Measurements from ENCODE around the gene GPR17. TPM values are rescaled to one million over a fixed set of nuclear protein-coding genes. Genes with fewer than 3 reads are reported as not detected.

The GPR17 gene
- total and polyA plus RNA-seq, 2 experiments from 2014 or later = not detected

- TF ChIP-seq, protein P1, sequence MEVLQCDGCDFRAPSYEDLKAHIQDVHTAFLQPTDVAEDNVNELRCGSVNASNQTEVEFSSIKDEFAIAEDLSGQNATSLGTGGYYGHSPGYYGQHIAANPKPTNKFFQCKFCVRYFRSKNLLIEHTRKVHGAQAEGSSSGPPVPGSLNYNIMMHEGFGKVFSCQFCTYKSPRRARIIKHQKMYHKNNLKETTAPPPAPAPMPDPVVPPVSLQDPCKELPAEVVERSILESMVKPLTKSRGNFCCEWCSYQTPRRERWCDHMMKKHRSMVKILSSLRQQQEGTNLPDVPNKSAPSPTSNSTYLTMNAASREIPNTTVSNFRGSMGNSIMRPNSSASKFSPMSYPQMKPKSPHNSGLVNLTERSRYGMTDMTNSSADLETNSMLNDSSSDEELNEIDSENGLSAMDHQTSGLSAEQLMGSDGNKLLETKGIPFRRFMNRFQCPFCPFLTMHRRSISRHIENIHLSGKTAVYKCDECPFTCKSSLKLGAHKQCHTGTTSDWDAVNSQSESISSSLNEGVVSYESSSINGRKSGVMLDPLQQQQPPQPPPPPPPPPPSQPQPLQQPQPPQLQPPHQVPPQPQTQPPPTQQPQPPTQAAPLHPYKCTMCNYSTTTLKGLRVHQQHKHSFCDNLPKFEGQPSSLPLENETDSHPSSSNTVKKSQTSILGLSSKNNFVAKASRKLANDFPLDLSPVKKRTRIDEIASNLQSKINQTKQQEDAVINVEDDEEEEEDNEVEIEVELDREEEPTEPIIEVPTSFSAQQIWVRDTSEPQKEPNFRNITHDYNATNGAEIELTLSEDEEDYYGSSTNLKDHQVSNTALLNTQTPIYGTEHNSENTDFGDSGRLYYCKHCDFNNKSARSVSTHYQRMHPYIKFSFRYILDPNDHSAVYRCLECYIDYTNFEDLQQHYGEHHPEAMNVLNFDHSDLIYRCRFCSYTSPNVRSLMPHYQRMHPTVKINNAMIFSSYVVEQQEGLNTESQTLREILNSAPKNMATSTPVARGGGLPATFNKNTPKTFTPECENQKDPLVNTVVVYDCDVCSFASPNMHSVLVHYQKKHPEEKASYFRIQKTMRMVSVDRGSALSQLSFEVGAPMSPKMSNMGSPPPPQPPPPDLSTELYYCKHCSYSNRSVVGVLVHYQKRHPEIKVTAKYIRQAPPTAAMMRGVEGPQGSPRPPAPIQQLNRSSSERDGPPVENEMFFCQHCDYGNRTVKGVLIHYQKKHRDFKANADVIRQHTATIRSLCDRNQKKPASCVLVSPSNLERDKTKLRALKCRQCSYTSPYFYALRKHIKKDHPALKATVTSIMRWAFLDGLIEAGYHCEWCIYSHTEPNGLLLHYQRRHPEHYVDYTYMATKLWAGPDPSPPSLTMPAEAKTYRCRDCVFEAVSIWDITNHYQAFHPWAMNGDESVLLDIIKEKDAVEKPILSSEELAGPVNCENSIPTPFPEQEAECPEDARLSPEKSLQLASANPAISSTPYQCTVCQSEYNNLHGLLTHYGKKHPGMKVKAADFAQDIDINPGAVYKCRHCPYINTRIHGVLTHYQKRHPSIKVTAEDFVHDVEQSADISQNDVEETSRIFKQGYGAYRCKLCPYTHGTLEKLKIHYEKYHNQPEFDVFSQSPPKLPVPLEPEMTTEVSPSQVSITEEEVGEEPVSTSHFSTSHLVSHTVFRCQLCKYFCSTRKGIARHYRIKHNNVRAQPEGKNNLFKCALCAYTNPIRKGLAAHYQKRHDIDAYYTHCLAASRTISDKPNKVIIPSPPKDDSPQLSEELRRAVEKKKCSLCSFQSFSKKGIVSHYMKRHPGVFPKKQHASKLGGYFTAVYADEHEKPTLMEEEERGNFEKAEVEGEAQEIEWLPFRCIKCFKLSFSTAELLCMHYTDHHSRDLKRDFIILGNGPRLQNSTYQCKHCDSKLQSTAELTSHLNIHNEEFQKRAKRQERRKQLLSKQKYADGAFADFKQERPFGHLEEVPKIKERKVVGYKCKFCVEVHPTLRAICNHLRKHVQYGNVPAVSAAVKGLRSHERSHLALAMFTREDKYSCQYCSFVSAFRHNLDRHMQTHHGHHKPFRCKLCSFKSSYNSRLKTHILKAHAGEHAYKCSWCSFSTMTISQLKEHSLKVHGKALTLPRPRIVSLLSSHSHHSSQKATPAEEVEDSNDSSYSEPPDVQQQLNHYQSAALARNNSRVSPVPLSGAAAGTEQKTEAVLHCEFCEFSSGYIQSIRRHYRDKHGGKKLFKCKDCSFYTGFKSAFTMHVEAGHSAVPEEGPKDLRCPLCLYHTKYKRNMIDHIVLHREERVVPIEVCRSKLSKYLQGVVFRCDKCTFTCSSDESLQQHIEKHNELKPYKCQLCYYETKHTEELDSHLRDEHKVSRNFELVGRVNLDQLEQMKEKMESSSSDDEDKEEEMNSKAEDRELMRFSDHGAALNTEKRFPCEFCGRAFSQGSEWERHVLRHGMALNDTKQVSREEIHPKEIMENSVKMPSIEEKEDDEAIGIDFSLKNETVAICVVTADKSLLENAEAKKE (CRISPR knock-in tag; IDR thresholded peaks at IDR 0.05) = no peak
- TF ChIP-seq POLR2AphosphoS5 (IDR thresholded peaks at IDR 0.05; ENCODE audit: low read depth) (no peak), EZH2 (IDR thresholded peaks at IDR 0.05; ENCODE audit: low read depth, unreplicated experiment) (no peak), STAT1 (IDR thresholded peaks at IDR 0.05; ENCODE audit: unreplicated experiment) (no peak)
Observed at GRCh38 chr2:127609031-127609751, 36.8 kb upstream of the GPR17 start (continued).

DNA sequence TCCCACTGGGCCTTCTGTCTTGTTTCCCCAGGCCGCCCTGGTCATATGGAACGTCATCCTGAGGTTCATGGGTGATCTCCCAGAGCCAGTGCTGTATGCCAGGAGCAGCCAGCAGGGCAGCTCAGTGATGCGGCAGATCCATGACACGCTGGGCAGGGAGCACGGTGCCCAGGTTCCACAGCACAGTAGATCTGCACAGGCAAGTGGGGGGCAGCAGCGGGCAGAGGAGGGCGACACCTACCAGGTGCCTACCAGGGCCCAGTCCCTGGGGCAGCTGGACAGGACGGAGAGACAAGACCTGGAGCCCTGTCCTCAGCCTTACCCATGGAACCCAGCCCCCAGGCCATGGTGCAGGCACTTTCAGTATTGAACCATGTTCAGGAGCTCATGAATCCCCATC, 36.1 kb upstream of the GPR17 start:
- Histone ChIP-seq H2AFZ (no peak overlapping the region), H3K36me3 (ENCODE audit: insufficient read depth) (no peaks in the 10 kb centered on the region), H3K4me3 (no peak overlapping the region), H3K4me2 (no peak overlapping the region), H3K79me2 (replicated peaks; ENCODE audit: insufficient read depth) (no peaks in the 10 kb centered on the region), H3K9me2 (ENCODE audit: insufficient read depth) (peaks cover 3% of the 10 kb centered on the region; the same call in 1 of the 2 replicates), H4K20me1 (replicated peaks; ENCODE audit: insufficient read depth) (no peaks in the 10 kb centered on the region), H3F3A (replicated peaks; ENCODE audit: low read depth) (no peaks in the 10 kb centered on the region), H3K27me3 (ENCODE audit: insufficient read depth) (no peaks in the 10 kb centered on the region), H3K27ac (ENCODE audit: low read depth) (no peak overlapping the region), H3K4me1 (ENCODE audit: insufficient read depth) (no peaks in the 10 kb centered on the region)
- Mint-ChIP-seq H3K4me3 (no peak overlapping the region), H3K4me1 (no peaks in the 10 kb centered on the region), H3K9me3 (0 out of 3 replicates have a peak, but pooled peaks cover 5% of the 10 kb centered on the region), H3K36me3 (ENCODE audit: low read depth) (no peaks in the 10 kb centered on the region; the same call in 2 of the 3 replicates), H3K27me3 (ENCODE audit: insufficient read depth, low read depth, poor library complexity) (peaks cover 15% of the 10 kb centered on the region), H3K27ac (no peak overlapping the region)
- ATAC-seq (no peak), DNase-seq (ENCODE audit: low spot score) (no peak)
- TF ChIP-seq, protein P1 (CRISPR knock-in tag; IDR thresholded peaks at IDR 0.05) = no peak
- TF ChIP-seq EZH2phosphoT487 (IDR thresholded peaks at IDR 0.05; ENCODE audit: unreplicated experiment) (no peak), EZH2 (IDR thresholded peaks at IDR 0.05; ENCODE audit: low read depth, unreplicated experiment) (no peak)
- TF ChIP-seq, protein P2, sequence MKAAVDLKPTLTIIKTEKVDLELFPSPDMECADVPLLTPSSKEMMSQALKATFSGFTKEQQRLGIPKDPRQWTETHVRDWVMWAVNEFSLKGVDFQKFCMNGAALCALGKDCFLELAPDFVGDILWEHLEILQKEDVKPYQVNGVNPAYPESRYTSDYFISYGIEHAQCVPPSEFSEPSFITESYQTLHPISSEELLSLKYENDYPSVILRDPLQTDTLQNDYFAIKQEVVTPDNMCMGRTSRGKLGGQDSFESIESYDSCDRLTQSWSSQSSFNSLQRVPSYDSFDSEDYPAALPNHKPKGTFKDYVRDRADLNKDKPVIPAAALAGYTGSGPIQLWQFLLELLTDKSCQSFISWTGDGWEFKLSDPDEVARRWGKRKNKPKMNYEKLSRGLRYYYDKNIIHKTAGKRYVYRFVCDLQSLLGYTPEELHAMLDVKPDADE (IDR thresholded peaks at IDR 0.05) = no peak

Measured in GM23338 (cell line).